Inflammatory macrophage (primary cell): Measurements from ENCODE around the gene ODC1.
A peak's percentile ranks its signal among the peaks of the same experiment; 100 is the strongest.

Experiments used
- DNase-seq, 2 donors: peaks; one replicate each; pipeline ENCODE4 v3.0.0-alpha.2; 2020 to 2022

Gene ODC1

GRCh38 chr2:10399358-10399757 is 48.8 kb downstream of the ODC1 start:
- no peak for DNase-seq

GRCh38 chr2:10398496-10398895 is 49.6 kb downstream of the ODC1 start:
- peak; percentile 91 to 93 for DNase-seq

- DNase-seq = no peak
These were observed 50.2 kb downstream of the ODC1 start for GRCh38 chr2:10397878-10398277.

GRCh38 chr2:10397297-10397875 is 50.7 kb downstream of the ODC1 start:
- DNase-seq = no peak

- DNase-seq = no peak
These were observed 51.7 kb downstream of the ODC1 start for GRCh38 chr2:10396464-10396863.

GRCh38 chr2:10395893-10396292 is 52.2 kb downstream of the ODC1 start:
- no peak for DNase-seq

GRCh38 chr2:10393640-10393982 is 54.5 kb downstream of the ODC1 start:
- DNase-seq = no peak

GRCh38 chr2:10392951-10393639 is 55.0 kb downstream of the ODC1 start:
- peak; percentile 61 to 78 for DNase-seq

GRCh38 chr2:10392548-10392947 is 55.6 kb downstream of the ODC1 start:
- no peak for DNase-seq

- DNase-seq = no peak
These were observed 56.0 kb downstream of the ODC1 start for GRCh38 chr2:10392100-10392499.

- peak; percentile 70 to 71 for DNase-seq
These were observed 57.7 kb downstream of the ODC1 start for GRCh38 chr2:10390369-10390801.
